ENCODE results near the gene ATP6V1F.

Gene ATP6V1F

GRCh38 chr7:128865303-128865702 lies 2.6 kb downstream of the ATP6V1F start:
- CTCF ChIA-PET = no interaction called here
- no peak overlapping the region for H3K4me3 Mint-ChIP-seq
- no peak overlapping the region for H3K27ac Mint-ChIP-seq
- H3K27me3 Mint-ChIP-seq = peaks cover 23% of the 10 kb centered on the region
- no peak for DNase-seq
- H3K4me1 Mint-ChIP-seq = peaks cover 33% of the 10 kb centered on the region
- peaks cover 13% of the 10 kb centered on the region for H3K36me3 Mint-ChIP-seq
- no peaks in the 10 kb centered on the region for H3K9me3 Mint-ChIP-seq

GRCh38 chr7:128865996-128866877 lies 3.6 kb downstream of the ATP6V1F start:
- Mint-ChIP-seq H3K4me3 (no peak overlapping the region), H3K27me3 (peaks cover 33% of the 10 kb centered on the region), H3K9me3 (no peaks in the 10 kb centered on the region), H3K27ac (no peak overlapping the region), H3K4me1 (peaks cover 36% of the 10 kb centered on the region), H3K36me3 (peaks cover 14% of the 10 kb centered on the region)
- no peak for DNase-seq
- CTCF ChIA-PET = interaction anchor here (0.6 kb wide), 1 partner anchor 236 kb away, joined by 4 read pairs; no protein-coding TSS in a partner anchor

GRCh38 chr7:128867241-128867640 lies 4.6 kb downstream of the ATP6V1F start:
- H3K4me1 Mint-ChIP-seq = peaks cover 34% of the 10 kb centered on the region
- H3K27ac Mint-ChIP-seq = no peak overlapping the region
- peaks cover 14% of the 10 kb centered on the region for H3K36me3 Mint-ChIP-seq
- no peak overlapping the region for H3K4me3 Mint-ChIP-seq
- no peak for DNase-seq
- peaks cover 39% of the 10 kb centered on the region for H3K27me3 Mint-ChIP-seq
- H3K9me3 Mint-ChIP-seq = no peaks in the 10 kb centered on the region
- CTCF ChIA-PET = interaction anchor here (0.6 to 3.2 kb wide), 4 partner anchors 13 to 564 kb away, joined by 3 to 12 read pairs (median 6); no protein-coding TSS in a partner anchor

- peaks cover 12% of the 10 kb centered on the region for H3K36me3 Mint-ChIP-seq
- no peaks in the 10 kb centered on the region for H3K9me3 Mint-ChIP-seq
- CTCF ChIA-PET = interaction anchor here (0.7 to 3.2 kb wide), 3 partner anchors 12 to 563 kb away, joined by 3 to 12 read pairs (median 7); no protein-coding TSS in a partner anchor
- H3K4me1 Mint-ChIP-seq = peaks cover 31% of the 10 kb centered on the region
- H3K4me3 Mint-ChIP-seq = no peak overlapping the region
- H3K27ac Mint-ChIP-seq = peak overlapping the region; percentile 2
- peaks cover 47% of the 10 kb centered on the region for H3K27me3 Mint-ChIP-seq
- DNase-seq = no peak
Measured at GRCh38 chr7:128867842-128868623, 5.4 kb downstream of the ATP6V1F start.

GRCh38 chr7:128868624-128869137 lies 6.0 kb downstream of the ATP6V1F start:
- Mint-ChIP-seq H3K27me3 (peaks cover 50% of the 10 kb centered on the region), H3K36me3 (peaks cover 12% of the 10 kb centered on the region), H3K4me1 (peaks cover 28% of the 10 kb centered on the region), H3K9me3 (no peaks in the 10 kb centered on the region), H3K4me3 (peak overlapping the region; percentile 52), H3K27ac (no peak overlapping the region)
- DNase-seq = no peak
- CTCF ChIA-PET = interaction anchor here (1.5 to 3.2 kb wide), 2 partner anchors 11 to 14 kb away, joined by 7 to 12 read pairs; no protein-coding TSS in a partner anchor

- no peaks in the 10 kb centered on the region for H3K9me3 Mint-ChIP-seq
- peaks cover 25% of the 10 kb centered on the region for H3K4me1 Mint-ChIP-seq
- peaks cover 53% of the 10 kb centered on the region for H3K27me3 Mint-ChIP-seq
- H3K27ac Mint-ChIP-seq = no peak overlapping the region
- CTCF ChIA-PET = interaction anchor here (0.9 to 3.2 kb wide), 2 partner anchors 14 to 27 kb away, joined by 3 to 12 read pairs; no protein-coding TSS in a partner anchor
- H3K36me3 Mint-ChIP-seq = peaks cover 12% of the 10 kb centered on the region
- DNase-seq = peak; percentile 64
- peak overlapping the region; percentile 52 for H3K4me3 Mint-ChIP-seq
Measured at GRCh38 chr7:128869138-128869943, 6.7 kb downstream of the ATP6V1F start.

GRCh38 chr7:128869944-128870285 lies 7.3 kb downstream of the ATP6V1F start:
- peak; percentile 36 for DNase-seq
- Mint-ChIP-seq H3K27ac (no peak overlapping the region), H3K36me3 (peaks cover 12% of the 10 kb centered on the region), H3K4me1 (peaks cover 21% of the 10 kb centered on the region), H3K4me3 (peak overlapping the region; percentile 70), H3K9me3 (no peaks in the 10 kb centered on the region), H3K27me3 (peaks cover 57% of the 10 kb centered on the region)
- CTCF ChIA-PET = interaction anchor here (0.9 to 3.2 kb wide), 2 partner anchors 13 to 28 kb away, joined by 3 to 12 read pairs; no protein-coding TSS in a partner anchor

GRCh38 chr7:128871050-128871449 lies 8.4 kb downstream of the ATP6V1F start:
- H3K4me1 Mint-ChIP-seq = peaks cover 14% of the 10 kb centered on the region
- no peak overlapping the region for H3K27ac Mint-ChIP-seq
- no peaks in the 10 kb centered on the region for H3K9me3 Mint-ChIP-seq
- H3K36me3 Mint-ChIP-seq = peaks cover 5% of the 10 kb centered on the region
- no peak overlapping the region for H3K4me3 Mint-ChIP-seq
- no peak for DNase-seq
- H3K27me3 Mint-ChIP-seq = peaks cover 57% of the 10 kb centered on the region
- CTCF ChIA-PET = interaction anchor here (1.8 to 3.0 kb wide), 2 partner anchors 8 to 12 kb away, joined by 5 to 14 read pairs; partner anchors contain the start of gene ATP6V1F

GRCh38 chr7:128872394-128872824 lies 9.8 kb downstream of the ATP6V1F start:
- Mint-ChIP-seq H3K4me1 (peaks cover 16% of the 10 kb centered on the region), H3K4me3 (no peak overlapping the region), H3K27me3 (peaks cover 57% of the 10 kb centered on the region), H3K27ac (no peak overlapping the region), H3K36me3 (peaks cover 2% of the 10 kb centered on the region), H3K9me3 (no peaks in the 10 kb centered on the region)
- CTCF ChIA-PET = interaction anchor here (3.0 kb wide), 1 partner anchor 11 kb away, joined by 14 read pairs; no protein-coding TSS in a partner anchor
- no peak for DNase-seq

GRCh38 chr7:128873234-128873633 lies 10.6 kb downstream of the ATP6V1F start:
- peaks cover 2% of the 10 kb centered on the region for H3K36me3 Mint-ChIP-seq
- CTCF ChIA-PET = interaction anchor here (0.7 to 3.0 kb wide), 3 partner anchors 9 to 10 kb away, joined by 3 to 14 read pairs (median 9); partner anchors contain the start of gene ATP6V1F
- H3K4me3 Mint-ChIP-seq = no peak overlapping the region

GRCh38 chr7:128874140-128875031 lies 11.7 kb downstream of the ATP6V1F start:
- CTCF ChIA-PET = interaction anchor here (0.6 to 1.7 kb wide), 3 partner anchors 9 to 102 kb away, joined by 3 to 9 read pairs (median 4); partner anchors contain the start of gene ATP6V1F
- H3K4me1 Mint-ChIP-seq = peaks cover 22% of the 10 kb centered on the region
- no peak overlapping the region for H3K4me3 Mint-ChIP-seq
- H3K27ac Mint-ChIP-seq = no peak overlapping the region
- no peaks in the 10 kb centered on the region for H3K9me3 Mint-ChIP-seq
- no peak for DNase-seq
- peaks cover 39% of the 10 kb centered on the region for H3K27me3 Mint-ChIP-seq
- peaks cover 2% of the 10 kb centered on the region for H3K36me3 Mint-ChIP-seq

More at GRCh38 chr7:128873234-128873633, 10.6 kb downstream of the ATP6V1F start:
- no peak for DNase-seq
- Mint-ChIP-seq H3K9me3 (no peaks in the 10 kb centered on the region), H3K4me1 (peaks cover 24% of the 10 kb centered on the region), H3K27me3 (peaks cover 50% of the 10 kb centered on the region), H3K27ac (no peak overlapping the region)

GRCh38 chr7:128875523-128875948 lies 12.9 kb downstream of the ATP6V1F start:
- no peaks in the 10 kb centered on the region for H3K9me3 Mint-ChIP-seq
- H3K27me3 Mint-ChIP-seq = peaks cover 31% of the 10 kb centered on the region
- no peaks in the 10 kb centered on the region for H3K36me3 Mint-ChIP-seq
- H3K4me1 Mint-ChIP-seq = peaks cover 16% of the 10 kb centered on the region
- H3K27ac Mint-ChIP-seq = no peak overlapping the region
- DNase-seq = no peak
- CTCF ChIA-PET = interaction anchor here (0.9 to 1.6 kb wide), 2 partner anchors 8 to 13 kb away, joined by 4 read pairs; partner anchors contain the start of gene ATP6V1F
- H3K4me3 Mint-ChIP-seq = no peak overlapping the region
